Aorta (tissue), 5 donors: ENCODE results near the gene SERTAD3. TPM values are rescaled to one million over a fixed set of nuclear protein-coding genes. Genes with fewer than 3 reads are reported as not detected.
A peak's percentile ranks its signal among the peaks of the same experiment; 100 is the strongest.
"Not testable (repeated sequence)": the region's sequence is repeated elsewhere in the genome, so short reads cannot be mapped to it uniquely, and the experiment has no call there.

Experiments
- ATAC-seq: fragments of 200-7000 bp; cut with Tn5 transposase; one replicate; pipeline ENCODE4 v1.9.1; 2022; ENCODE audit warnings: moderate library complexity; ENCODE audit not compliant: low FRiP score
- DNase-seq, 2 donors: peaks; one replicate each; pipeline ENCODE4 v3.0.0-alpha.2; 2020
- H3K27ac ChIP-seq, 2 donors: one replicate each; pipeline ENCODE4 v1.5.1; 2013; ENCODE audit warnings: low read length in 2 of 2, mild to moderate bottlenecking in 2 of 2, moderate library complexity in 2 of 2, control low read depth in 1 of 2, inconsistent platforms in 1 of 2, low read depth in 1 of 2
- H3K27me3 ChIP-seq, 2 donors: one replicate each; pipeline ENCODE4 v1.6.1; 2013; ENCODE audit warnings: control low read depth in 1 of 2, low read length in 1 of 2, mild to moderate bottlenecking in 1 of 2, moderate library complexity in 1 of 2; ENCODE audit not compliant: insufficient read depth in 2 of 2, control insufficient read depth in 1 of 2
- H3K36me3 ChIP-seq, 2 donors: one replicate each; pipeline ENCODE4 v1.6.1; 2013; ENCODE audit warnings: control low read depth in 1 of 2, low read length in 1 of 2, mild to moderate bottlenecking in 1 of 2; ENCODE audit not compliant: insufficient read depth in 2 of 2, control insufficient read depth in 1 of 2
- H3K4me1 ChIP-seq, 2 donors: one replicate each; pipeline ENCODE4 v1.6.1; 2013; ENCODE audit warnings: low read length in 2 of 2, control low read depth in 1 of 2, mild to moderate bottlenecking in 1 of 2, moderate library complexity in 1 of 2; ENCODE audit not compliant: insufficient read depth in 2 of 2, control insufficient read depth in 1 of 2
- H3K4me3 ChIP-seq, 2 donors: one replicate each; pipeline ENCODE4 v1.5.1; 2013; ENCODE audit warnings: low read length in 2 of 2, control low read depth in 1 of 2, mild to moderate bottlenecking in 1 of 2
- H3K9me3 ChIP-seq: one replicate; pipeline ENCODE4 v1.6.1; 2013; ENCODE audit warnings: mild to moderate bottlenecking, low read length; ENCODE audit not compliant: control insufficient read depth
- WGBS, 2 donors: extraction: QIAGEN DNeasy Blood & Tissue Kit; methylation state at CpG; one replicate each; pipeline ENCODE4 v1.1.7; 2013; 5-methylcytosine and 5-hydroxymethylcytosine counted together
- intact Hi-C, 2 donors: fragments of 100-400 bp; cut with DNase I; formaldehyde crosslinking; loops; one replicate each; pipeline versions ENCODE4 v1.14.2 to v1.15.0; 2022
- polyA plus RNA-seq, 2 donors: library from polyadenylated mRNA; stranded (reverse); fragments of 200-250 nt; gene quantifications; one replicate each; pipeline ENCODE4 v1.2.3, GENCODE V29; 2013
- total RNA-seq, 2 donors: library from RNA; stranded (reverse); fragmentation: NEBNext Ultra II Directional; extraction: Animal tissue kit (Norgen Biotek cat#: 25700); gene quantifications; one replicate each; pipeline ENCODE4 v1.2.1, GENCODE V29; 2021
- donor health status: healthy with polysubstance abuse.
- donor health status: Bipolar disorder and iron deficiency.
- donor health status: DM: no; HTN: no; CAD: no.
- donor health status: DM: no; HTN: no; CAD: no.
- donor health status: DM: yes; HTN: yes; CAD: no.

Gene SERTAD3
- total and polyA plus RNA-seq, 4 donors, result 25.0 to 46.3 (median 31.7) TPM

- Histone ChIP-seq H3K27ac (no peak overlapping the region), H3K9me3 (no peaks in the 10 kb centered on the region), H3K4me3 (no peak overlapping the region), H3K4me1 (no peaks in the 10 kb centered on the region), H3K27me3 (no peaks in the 10 kb centered on the region), H3K36me3 (no peaks in the 10 kb centered on the region)
- peak; percentile 19 for ATAC-seq
- no peak for DNase-seq
- intact Hi-C loops, result no loop called here
- WGBS, 2 donors, result 57 to 58% methylated on average over 16 of the region's 16 CpGs
Observed at GRCh38 chr19:40411125-40411842, 32.9 kb downstream of the SERTAD3 start.

GRCh38 chr19:40410030-40410389, 34.1 kb downstream of the SERTAD3 start:
- Histone ChIP-seq H3K36me3 (no peaks in the 10 kb centered on the region), H3K27ac (no peak overlapping the region), H3K27me3 (no peaks in the 10 kb centered on the region), H3K9me3 (no peaks in the 10 kb centered on the region), H3K4me3 (no peak overlapping the region), H3K4me1 (no peaks in the 10 kb centered on the region)
- intact Hi-C loops, result no loop called here
- WGBS, 2 donors, result 83 to 84% methylated on average over 9 of the region's 9 CpGs
- ATAC-seq (no peak), DNase-seq (no peak)

GRCh38 chr19:40408598-40408925, 35.6 kb downstream of the SERTAD3 start:
- H3K9me3 ChIP-seq, H3K27me3 ChIP-seq, H3K27ac ChIP-seq, intact Hi-C loops, H3K36me3 ChIP-seq, DNase-seq, H3K4me1 ChIP-seq, H3K4me3 ChIP-seq, ATAC-seq: not testable (repeated sequence)
- WGBS, 2 donors, result 76 to 80% methylated on average over 8 of the region's 8 CpGs

- DNase-seq (no peak), ATAC-seq (no peak)
- Histone ChIP-seq H3K27ac (no peak overlapping the region), H3K4me3 (no peak overlapping the region), H3K27me3 (no peaks in the 10 kb centered on the region), H3K4me1 (no peaks in the 10 kb centered on the region), H3K36me3 (no peaks in the 10 kb centered on the region), H3K9me3 (no peaks in the 10 kb centered on the region)
- WGBS, 2 donors, result 62 to 67% methylated on average over 22 of the region's 22 CpGs
- intact Hi-C loops, result no loop called here
Observed at GRCh38 chr19:40407714-40408597, 36.2 kb downstream of the SERTAD3 start.

- no peaks in the 10 kb centered on the region for H3K36me3 ChIP-seq
- intact Hi-C loops, result loop anchor here in 1 of 2 donors (2.0 to 5.0 kb wide), 2 partner anchors 41 to 56 kb away; partner anchors contain the start of genes C19orf47, PLD3 and SERTAD3
- H3K9me3 ChIP-seq, result no peaks in the 10 kb centered on the region
- H3K27ac ChIP-seq, result peak overlapping the region in 1 of 2 donors; percentile 69
- no peaks in the 10 kb centered on the region for H3K27me3 ChIP-seq
- 0 to 1% methylated on average over 35 to 41 of the region's 41 CpGs for WGBS, 2 donors
- H3K4me1 ChIP-seq, result no peaks in the 10 kb centered on the region
- ATAC-seq (peak; percentile 94), DNase-seq (peak; percentile 96 to 98)
- H3K4me3 ChIP-seq, result peak overlapping the region; percentile 39 to 44
Observed at GRCh38 chr19:40403262-40403984, 40.7 kb downstream of the SERTAD3 start.

- no peak for DNase-seq
- intact Hi-C loops, result loop anchor here in 1 of 2 donors (5.0 kb wide), 1 partner anchor 53 kb away; the partner anchor contains the start of genes C19orf47 and PLD3
- Histone ChIP-seq H3K4me1 (no peaks in the 10 kb centered on the region), H3K27me3 (no peaks in the 10 kb centered on the region), H3K9me3 (no peaks in the 10 kb centered on the region), H3K27ac (no peak overlapping the region), H3K4me3 (no peak overlapping the region), H3K36me3 (no peaks in the 10 kb centered on the region)
- no peak for ATAC-seq
- WGBS, 2 donors, result 34 to 54% methylated on average over 2 to 3 of the region's 3 CpGs
Observed at GRCh38 chr19:40400559-40400958, 43.6 kb downstream of the SERTAD3 start.

- intact Hi-C loops, result no loop called here
- no peak for DNase-seq
- H3K4me3 ChIP-seq, result no peak overlapping the region
Observed at GRCh38 chr19:40398417-40399131, 45.6 kb downstream of the SERTAD3 start.

GRCh38 chr19:40397568-40397906, 46.6 kb downstream of the SERTAD3 start:
- Histone ChIP-seq H3K27me3 (no peaks in the 10 kb centered on the region), H3K36me3 (no peaks in the 10 kb centered on the region), H3K4me3 (no peak overlapping the region), H3K9me3 (no peaks in the 10 kb centered on the region), H3K27ac (no peak overlapping the region), H3K4me1 (no peaks in the 10 kb centered on the region)
- WGBS, 2 donors, result 93 to 94% methylated on average over 15 to 22 of the region's 22 CpGs
- DNase-seq (no peak), ATAC-seq (no peak)
- intact Hi-C loops, result no loop called here

More at GRCh38 chr19:40398417-40399131, 45.6 kb downstream of the SERTAD3 start:
- no peak for ATAC-seq
- no peaks in the 10 kb centered on the region for H3K36me3 ChIP-seq
- no peaks in the 10 kb centered on the region for H3K27me3 ChIP-seq
- no peaks in the 10 kb centered on the region for H3K9me3 ChIP-seq
- H3K4me1 ChIP-seq, result no peaks in the 10 kb centered on the region
- no peak overlapping the region for H3K27ac ChIP-seq
- WGBS, 2 donors, result 56 to 61% methylated on average over 49 of the region's 49 CpGs
